Mucosa of descending colon (tissue), 3 donors: Measurements from ENCODE around the gene PIPOX. TPM values are rescaled to one million over a fixed set of nuclear protein-coding genes. Genes with fewer than 3 reads are reported as not detected.

Experiments
- ATAC-seq: fragments of 200-7000 bp; cut with Tn5 transposase; one replicate; pipeline ENCODE4 v1.9.1; 2020; ENCODE audit warnings: mild to moderate bottlenecking, moderate library complexity
- DNase-seq, 3 donors: peaks; one replicate each; pipeline ENCODE4 v3.0.0-alpha.2; 2020
- H3K36me3 ChIP-seq: fragments of 200-600 bp; one replicate; pipeline ENCODE4 v1.8.0; 2021; ENCODE audit warnings: low read depth, mild to moderate bottlenecking
- H3K4me1 ChIP-seq: fragments of 200-600 bp; one replicate; pipeline ENCODE4 v1.8.0; 2021; ENCODE audit warnings: low read depth, mild to moderate bottlenecking
- H3K4me3 ChIP-seq: fragments of 200-600 bp; one replicate; pipeline ENCODE4 v1.8.0; 2021; ENCODE audit warnings: mild to moderate bottlenecking
- H3K9me3 ChIP-seq: fragments of 200-600 bp; one replicate; pipeline ENCODE4 v1.8.0; 2021; ENCODE audit warnings: mild to moderate bottlenecking
- CTCF ChIP-seq: fragments of 200-600 bp; IDR thresholded peaks from one replicate; pipeline ENCODE4 v1.8.0; 2022; ENCODE audit warnings: antibody characterized with exemption, mild to moderate bottlenecking
- intact Hi-C, 2 donors: fragments of 100-400 bp; cut with DNase I in 1 of 2; cut with micrococcal nuclease in 1 of 2; formaldehyde crosslinking; loops; one replicate each; pipeline versions ENCODE4 v1.11.0 to v1.11.1; 2022; cut with DNase I, micrococcal nuclease
- total RNA-seq, 3 donors: library from RNA; stranded (reverse); fragmentation: NEBNext Ultra II Directional in 2 of 3; extraction: Animal tissue kit (Norgen Biotek cat#: 25700) in 2 of 3; gene quantifications; one replicate each; pipeline versions ENCODE4 v1.2.1 to v1.2.4, GENCODE V29; 2021 to 2023
- donor health status: DM: no; HTN: no; CAD: no; lungs with moderate emphysema.
- donor health status: DM: no; HTN: no; CAD: no.
- donor health status: DM: no; HTN: yes; CAD: no.

Gene PIPOX
- total RNA-seq, 3 donors from 2014 or later: 0.75 to 7.4 (median 1.3) TPM

DNA sequence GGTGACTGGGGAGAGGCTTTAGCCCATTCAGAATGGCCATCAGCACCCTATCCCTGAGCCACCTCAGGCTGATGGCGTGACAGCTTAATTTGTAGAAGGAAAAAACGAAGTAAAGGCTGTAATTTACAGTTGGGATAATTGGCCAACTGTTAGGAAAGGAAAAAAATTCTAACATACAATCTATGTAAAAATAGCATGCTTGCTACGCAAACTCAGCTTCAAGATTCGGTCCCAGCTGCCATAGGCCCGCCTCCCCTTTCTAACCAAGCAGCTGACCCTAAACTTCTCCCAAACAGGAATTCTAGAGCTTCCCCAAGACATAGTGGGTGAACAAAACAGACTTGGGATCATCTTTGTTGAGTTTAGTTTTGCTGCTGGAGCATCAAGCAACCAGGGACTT lies 42.0 kb upstream of the PIPOX start:
- H3K36me3 ChIP-seq: no peaks in the 10 kb centered on the region
- no peaks in the 10 kb centered on the region for H3K9me3 ChIP-seq
- intact Hi-C loops: no loop called here
- H3K4me1 ChIP-seq: peaks cover 4% of the 10 kb centered on the region
- DNase-seq (no peak), ATAC-seq (no peak)
- TF ChIP-seq CTCF: no peak
- H3K4me3 ChIP-seq: no peak overlapping the region

- TF ChIP-seq CTCF: no peak
- ATAC-seq (no peak), DNase-seq (no peak)
- Histone ChIP-seq H3K4me3 (no peak overlapping the region), H3K9me3 (no peaks in the 10 kb centered on the region), H3K36me3 (no peaks in the 10 kb centered on the region), H3K4me1 (peaks cover 4% of the 10 kb centered on the region)
- intact Hi-C loops: no loop called here
These were observed 40.1 kb upstream of the PIPOX start for GRCh38 chr17:29002811-29003210.

DNA sequence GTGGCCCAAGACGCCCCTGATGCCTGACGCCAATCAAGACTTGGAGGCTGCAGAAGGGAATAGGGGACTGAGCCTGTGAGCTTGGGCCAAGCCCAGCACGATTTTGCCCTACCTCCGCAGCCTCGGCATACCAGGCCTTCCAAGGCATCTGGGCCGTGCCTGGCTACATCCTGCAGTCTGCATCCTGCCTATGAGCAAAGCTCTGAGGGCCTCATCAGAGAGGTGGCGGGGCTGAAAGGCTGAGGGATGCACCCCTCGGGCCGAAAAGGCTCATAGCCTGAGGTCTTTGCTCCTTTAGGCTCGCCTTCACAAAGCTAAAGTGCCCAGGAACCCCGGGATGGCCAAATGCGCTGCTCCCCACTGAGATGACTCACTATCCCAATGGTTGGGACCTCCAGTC lies 39.7 kb upstream of the PIPOX start:
- no peak overlapping the region for H3K4me3 ChIP-seq
- no peak for TF ChIP-seq CTCF
- DNase-seq: peak in 1 of 3 donors; percentile 29
- peaks cover 4% of the 10 kb centered on the region for H3K4me1 ChIP-seq
- no peak for ATAC-seq
- H3K9me3 ChIP-seq: no peaks in the 10 kb centered on the region
- intact Hi-C loops: no loop called here
- H3K36me3 ChIP-seq: no peaks in the 10 kb centered on the region

GRCh38 chr17:29004081-29004692 lies 38.8 kb upstream of the PIPOX start:
- intact Hi-C loops: no loop called here
- no peaks in the 10 kb centered on the region for H3K36me3 ChIP-seq
- H3K4me1 ChIP-seq: peaks cover 4% of the 10 kb centered on the region
- ATAC-seq (no peak), DNase-seq (no peak)
- H3K4me3 ChIP-seq: no peak overlapping the region
- no peak for TF ChIP-seq CTCF
- H3K9me3 ChIP-seq: no peaks in the 10 kb centered on the region

DNA sequence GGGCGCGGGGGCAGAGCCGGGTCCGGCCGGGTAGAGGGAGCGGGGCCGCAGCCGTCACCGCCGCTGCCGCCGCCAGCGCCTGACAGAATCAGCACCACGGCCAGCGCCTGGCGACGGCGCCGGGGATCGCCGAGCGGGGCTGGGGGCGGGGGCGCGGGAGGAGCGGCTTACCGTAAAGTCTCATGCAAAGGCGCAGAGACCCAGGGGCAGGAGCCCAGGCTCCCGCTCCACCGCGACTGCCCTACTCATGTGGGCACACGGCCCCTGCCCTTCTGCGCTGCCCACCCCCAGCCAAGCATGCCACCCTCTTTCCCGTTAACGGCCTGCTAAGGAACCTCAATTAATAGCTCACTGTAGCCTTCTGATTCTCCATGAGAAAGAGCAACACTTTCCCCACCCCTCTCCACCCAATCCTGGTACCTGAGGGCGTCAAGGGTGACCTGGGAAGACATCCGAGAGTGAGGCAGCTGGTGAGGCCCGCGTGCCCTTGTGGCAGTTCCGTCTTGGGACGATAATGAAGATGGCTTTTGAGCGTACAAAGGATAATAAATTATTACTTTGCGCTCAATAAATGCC lies 36.9 kb upstream of the PIPOX start, which contains the start of gene SEZ6:
TSS of gene SEZ6 (minus strand) at position 98 of the 576 bp plus-strand sequence. CDS start 164 bp downstream, outside the sequence.
- no peaks in the 10 kb centered on the region for H3K36me3 ChIP-seq
- intact Hi-C loops: no loop called here
- no peak for TF ChIP-seq CTCF
- no peaks in the 10 kb centered on the region for H3K9me3 ChIP-seq
- no peak within 1 kb of the TSS for H3K4me3 ChIP-seq
- peak; percentile 87 for ATAC-seq
- peak in 2 of 3 donors; percentile 71 for DNase-seq
- peaks cover 4% of the 10 kb centered on the region for H3K4me1 ChIP-seq
